ENCODE results near the gene BMPR1B. TPM values are rescaled to one million over a fixed set of nuclear protein-coding genes. Genes with fewer than 3 reads are reported as not detected.

The BMPR1B gene
- total RNA-seq, 1 experiment from 2014 or later, result 9.5 TPM

- DNase-seq (ENCODE audit: low read depth, low spot score), result no peak
- in situ Hi-C loops (cut with HindIII; ENCODE audit: low pct_unique_long_range_greater_than_20kb, low sequenced_read_pairs), result no loop called here
These were observed 439.6 kb downstream of the BMPR1B start for GRCh38 chr4:95197353-95197752.

GRCh38 chr4:95198961-95199360 lies 441.2 kb downstream of the BMPR1B start:
- in situ Hi-C loops (cut with HindIII; ENCODE audit: low pct_unique_long_range_greater_than_20kb, low sequenced_read_pairs), result no loop called here

GRCh38 chr4:95204267-95204844 lies 446.6 kb downstream of the BMPR1B start:
- DNase-seq (ENCODE audit: low read depth, low spot score), result no peak
- in situ Hi-C loops (cut with HindIII; ENCODE audit: low pct_unique_long_range_greater_than_20kb, low sequenced_read_pairs), result no loop called here

More at GRCh38 chr4:95198961-95199360, 441.2 kb downstream of the BMPR1B start:
- no peak for DNase-seq (ENCODE audit: low read depth, low spot score)

GRCh38 chr4:95204873-95205272 lies 447.1 kb downstream of the BMPR1B start:
- in situ Hi-C loops (cut with HindIII; ENCODE audit: low pct_unique_long_range_greater_than_20kb, low sequenced_read_pairs), result no loop called here
- peak; percentile 45 for DNase-seq (ENCODE audit: low read depth, low spot score)

All from SK-MEL-5 (cell line).